ENCODE measurements around the gene ZBTB38. TPM values are rescaled to one million over a fixed set of nuclear protein-coding genes. Genes with fewer than 3 reads are reported as not detected.

Gene ZBTB38
- total and polyA plus RNA-seq, 2 donors (not counting 3 experiments of a cell fraction or from before 2014, with no cell fraction given), result 31.1 to 85.2 TPM

- Histone ChIP-seq H3K79me2 (ENCODE audit: control insufficient read depth, insufficient read depth, low read length) (peaks cover 49% of the 10 kb centered on the region), H3K27me3 (ENCODE audit: control insufficient read depth in 2 of 2, insufficient read depth in 2 of 2, low read length in 2 of 2) (no peaks in the 10 kb centered on the region), H2AFZ (ENCODE audit: low read depth, low read length) (no peak overlapping the region), H3K9me1 (replicated peaks; ENCODE audit: control insufficient read depth, extremely low read depth, insufficient read depth, low read length) (no peaks in the 10 kb centered on the region), H3K4me1 (ENCODE audit: control insufficient read depth, extremely low read depth, insufficient read depth, low read length) (peaks cover 51% of the 10 kb centered on the region), H4K20me1 (replicated peaks; ENCODE audit: control insufficient read depth, extremely low read depth, insufficient read depth, low read length) (no peaks in the 10 kb centered on the region), H3K27ac (ENCODE audit: insufficient read depth, low read depth, low read length) (peak overlapping the region; percentile 31), H3K9ac (replicated peaks; ENCODE audit: extremely low read depth, insufficient read depth, low read length) (no peak overlapping the region), H3K4me3 (replicated peaks in 1 of 3; ENCODE audit: insufficient read depth in 1 of 3, low read depth in 1 of 3, low read length in 3 of 3) (no peak overlapping the region), H3K9me3 (replicated peaks; ENCODE audit: control insufficient read depth, insufficient read depth, low read length) (no peaks in the 10 kb centered on the region), H3K4me2 (ENCODE audit: insufficient read depth, low read length) (no peak overlapping the region), H3K36me3 (ENCODE audit: control insufficient read depth in 2 of 2, extremely low read depth in 1 of 2, insufficient read depth in 2 of 2, low read length in 2 of 2) (peaks cover 5 to 17% of the 10 kb centered on the region in 2 experiments)
- no TSS peak for BruUV-seq (replicated peaks)
- POLR2A ChIA-PET, result no interaction called here
- DNase-seq (ENCODE audit: low read depth, low spot score) (no peak), FAIRE-seq (no peak)
- intact Hi-C loops (cut with micrococcal nuclease) (no loop called here), dilution Hi-C loops (cut with MboI; ENCODE audit: extremely low pct_ligation_motif_present, low sequenced_read_pairs) (no loop called here)
- TF ChIP-seq MYC (IDR thresholded peaks at IDR 0.05; ENCODE audit: low read depth, low read length) (no peak), POLR2AphosphoS5 (IDR thresholded peaks at IDR 0.05; ENCODE audit: insufficient read depth, low read depth, low read length) (no peak), GATA2 (IDR thresholded peaks at IDR 0.05; ENCODE audit: insufficient read depth, insufficient read length, low read depth, low read length) (no peak), POLR2A (IDR thresholded peaks at IDR 0.05; ENCODE audit: low read depth, low read length) (no peak), EZH2 (IDR thresholded peaks at IDR 0.05; ENCODE audit: borderline replicate concordance, low read depth, low read length, severe bottlenecking) (no peak)
- TF ChIP-seq, protein P1, sequence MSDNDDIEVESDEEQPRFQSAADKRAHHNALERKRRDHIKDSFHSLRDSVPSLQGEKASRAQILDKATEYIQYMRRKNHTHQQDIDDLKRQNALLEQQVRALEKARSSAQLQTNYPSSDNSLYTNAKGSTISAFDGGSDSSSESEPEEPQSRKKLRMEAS (IDR thresholded peaks at IDR 0.05; ENCODE audit: insufficient read depth, insufficient read length), result no peak
- CTCF ChIA-PET, result no interaction called here
These were observed 46.6 kb downstream of the ZBTB38 start for GRCh38 chr3:141414800-141415462.

DNA sequence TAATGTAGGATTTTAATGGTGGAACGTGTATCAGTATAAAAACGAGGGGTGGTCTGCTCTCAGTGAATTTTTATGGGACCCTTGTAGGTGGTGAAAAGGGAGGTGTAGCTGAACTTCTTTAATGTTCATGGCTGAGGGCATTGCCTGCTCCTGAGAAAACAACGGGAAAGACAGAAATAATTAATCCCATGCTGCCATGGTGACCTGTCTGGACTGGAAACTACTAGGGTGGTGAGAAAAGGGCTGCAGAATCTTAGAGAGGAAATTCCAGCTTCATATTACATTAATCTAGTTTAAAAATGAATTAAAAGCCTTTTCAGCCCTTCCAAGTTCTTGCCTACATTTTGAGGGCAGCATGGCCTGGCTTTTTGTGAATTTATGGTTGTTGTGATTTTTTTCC is 47.6 kb downstream of the ZBTB38 start:
- H3K9me3 ChIP-seq (replicated peaks; ENCODE audit: control insufficient read depth, insufficient read depth, low read length), result no peaks in the 10 kb centered on the region
- H3K4me3 ChIP-seq (replicated peaks in 1 of 3; ENCODE audit: insufficient read depth in 1 of 3, low read depth in 1 of 3, low read length in 3 of 3), result no peak overlapping the region
- no peak overlapping the region for H3K9ac ChIP-seq (replicated peaks; ENCODE audit: extremely low read depth, insufficient read depth, low read length)
- no peak overlapping the region for H2AFZ ChIP-seq (ENCODE audit: low read depth, low read length)
- TF ChIP-seq, protein P1 (IDR thresholded peaks at IDR 0.05; ENCODE audit: insufficient read depth, insufficient read length), result no peak
- TF ChIP-seq MYC (IDR thresholded peaks at IDR 0.05; ENCODE audit: low read depth, low read length), result no peak
- no peak for TF ChIP-seq POLR2AphosphoS5 (IDR thresholded peaks at IDR 0.05; ENCODE audit: insufficient read depth, low read depth, low read length)
- TF ChIP-seq, protein P2, sequence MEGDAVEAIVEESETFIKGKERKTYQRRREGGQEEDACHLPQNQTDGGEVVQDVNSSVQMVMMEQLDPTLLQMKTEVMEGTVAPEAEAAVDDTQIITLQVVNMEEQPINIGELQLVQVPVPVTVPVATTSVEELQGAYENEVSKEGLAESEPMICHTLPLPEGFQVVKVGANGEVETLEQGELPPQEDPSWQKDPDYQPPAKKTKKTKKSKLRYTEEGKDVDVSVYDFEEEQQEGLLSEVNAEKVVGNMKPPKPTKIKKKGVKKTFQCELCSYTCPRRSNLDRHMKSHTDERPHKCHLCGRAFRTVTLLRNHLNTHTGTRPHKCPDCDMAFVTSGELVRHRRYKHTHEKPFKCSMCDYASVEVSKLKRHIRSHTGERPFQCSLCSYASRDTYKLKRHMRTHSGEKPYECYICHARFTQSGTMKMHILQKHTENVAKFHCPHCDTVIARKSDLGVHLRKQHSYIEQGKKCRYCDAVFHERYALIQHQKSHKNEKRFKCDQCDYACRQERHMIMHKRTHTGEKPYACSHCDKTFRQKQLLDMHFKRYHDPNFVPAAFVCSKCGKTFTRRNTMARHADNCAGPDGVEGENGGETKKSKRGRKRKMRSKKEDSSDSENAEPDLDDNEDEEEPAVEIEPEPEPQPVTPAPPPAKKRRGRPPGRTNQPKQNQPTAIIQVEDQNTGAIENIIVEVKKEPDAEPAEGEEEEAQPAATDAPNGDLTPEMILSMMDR (IDR thresholded peaks at IDR 0.05; ENCODE audit: extremely low read depth in 1 of 2, insufficient read depth in 1 of 2, low read depth in 1 of 2, low read length in 2 of 2), result no peak
- no peak for TF ChIP-seq GATA2 (IDR thresholded peaks at IDR 0.05; ENCODE audit: insufficient read depth, insufficient read length, low read depth, low read length)
- TF ChIP-seq JUN (IDR thresholded peaks at IDR 0.05; ENCODE audit: borderline replicate concordance, insufficient read depth, insufficient read length, low read depth), result no peak
- TF ChIP-seq POLR2A (IDR thresholded peaks at IDR 0.05; ENCODE audit: low read depth, low read length), result no peak
- no peak for TF ChIP-seq FOS (IDR thresholded peaks at IDR 0.05; ENCODE audit: borderline replicate concordance, insufficient read depth, low read length)
- no peak for TF ChIP-seq EZH2 (IDR thresholded peaks at IDR 0.05; ENCODE audit: borderline replicate concordance, low read depth, low read length, severe bottlenecking)
- no peak overlapping the region for H3K4me2 ChIP-seq (ENCODE audit: insufficient read depth, low read length)
- peaks cover 54% of the 10 kb centered on the region for H3K79me2 ChIP-seq (ENCODE audit: control insufficient read depth, insufficient read depth, low read length)
- FAIRE-seq, result no peak
- H3K4me1 ChIP-seq (ENCODE audit: control insufficient read depth, extremely low read depth, insufficient read depth, low read length), result peaks cover 46% of the 10 kb centered on the region
- H3K27ac ChIP-seq (ENCODE audit: insufficient read depth, low read depth, low read length), result no peak overlapping the region
- no peaks in the 10 kb centered on the region for H3K27me3 ChIP-seq (ENCODE audit: control insufficient read depth in 2 of 2, insufficient read depth in 2 of 2, low read length in 2 of 2)
- ChIA-PET CTCF (interaction anchor here (0.9 to 2.3 kb wide), 2 partner anchors 8 to 55 kb away, joined by 3 to 10 read pairs; no protein-coding TSS in a partner anchor), POLR2A (no interaction called here)
- intact Hi-C loops (cut with micrococcal nuclease), result no loop called here
- DNase-seq (ENCODE audit: low read depth, low spot score), result peak; percentile 80
- no peaks in the 10 kb centered on the region for H4K20me1 ChIP-seq (replicated peaks; ENCODE audit: control insufficient read depth, extremely low read depth, insufficient read depth, low read length)
- H3K9me1 ChIP-seq (replicated peaks; ENCODE audit: control insufficient read depth, extremely low read depth, insufficient read depth, low read length), result no peaks in the 10 kb centered on the region
- dilution Hi-C loops (cut with MboI; ENCODE audit: extremely low pct_ligation_motif_present, low sequenced_read_pairs), result no loop called here
- peaks cover 5 to 17% of the 10 kb centered on the region in 2 experiments for H3K36me3 ChIP-seq (ENCODE audit: control insufficient read depth in 2 of 2, extremely low read depth in 1 of 2, insufficient read depth in 2 of 2, low read length in 2 of 2)
- no TSS peak for BruUV-seq (replicated peaks)

All from endothelial cell of umbilical vein (primary cell).